CD14-positive monocyte (primary cell): ENCODE data around the gene SMIM28. TPM values are rescaled to one million over a fixed set of nuclear protein-coding genes. Genes with fewer than 3 reads are reported as not detected.

Experiments used
- DNase-seq, 3 donors: peaks; one replicate each; pipeline ENCODE4 v3.0.0-alpha.2; 2011 to 2022
- H2AFZ ChIP-seq: 2 replicates; pipeline ENCODE4 v1.6.0; 2012; ENCODE audit warnings: mild to moderate bottlenecking, low read depth, low read length, inconsistent platforms; ENCODE audit not compliant: insufficient read depth, poor library complexity, severe bottlenecking
- H3K27ac ChIP-seq, 2 donors: 1 replicate in 1 of 2; 2 replicates in 1 of 2; pipeline ENCODE4 v1.5.1; 2012 to 2013; ENCODE audit warnings: low read length in 2 of 2, control low read depth in 1 of 2, inconsistent platforms in 1 of 2, low read depth in 1 of 2, mild to moderate bottlenecking in 1 of 2
- H3K27me3 ChIP-seq, 2 donors: one replicate each; pipeline versions ENCODE4 v1.6.0 to v1.6.1; 2011 to 2013; ENCODE audit warnings: low read length in 2 of 2; ENCODE audit not compliant: control insufficient read depth in 2 of 2, insufficient read depth in 2 of 2
- H3K36me3 ChIP-seq, 2 donors: replicated peaks in 1 of 2; 1 replicate in 1 of 2; 2 replicates in 1 of 2; pipeline versions ENCODE4 v1.5.1 to v1.6.1; 2012 to 2013; ENCODE audit warnings: low read length in 2 of 2, control low read depth in 1 of 2, inconsistent platforms in 1 of 2, mild to moderate bottlenecking in 1 of 2; ENCODE audit not compliant: insufficient read depth in 2 of 2, control insufficient read depth in 1 of 2
- H3K4me1 ChIP-seq, 2 donors: 1 replicate in 1 of 2; 2 replicates in 1 of 2; pipeline versions ENCODE4 v1.5.1 to v1.6.1; 2012 to 2013; ENCODE audit warnings: low read length in 2 of 2, control low read depth in 1 of 2, inconsistent platforms in 1 of 2, mild to moderate bottlenecking in 1 of 2, moderate library complexity in 1 of 2; ENCODE audit not compliant: insufficient read depth in 2 of 2, control insufficient read depth in 1 of 2
- H3K4me2 ChIP-seq: replicated peaks from 2 replicates; pipeline ENCODE3; 2012; ENCODE audit warnings: low read length, moderate library complexity, mild to moderate bottlenecking; ENCODE audit not compliant: poor library complexity, severe bottlenecking; ENCODE audit errors: extremely low read depth
- H3K4me3 ChIP-seq, 3 experiments: fragments of 200-600 bp in 1 of 3; sonication (generic) in 1 of 3; replicated peaks in 1 of 3; 1 replicate in 2 of 3; 2 replicates in 1 of 3; pipeline ENCODE4 v1.5.1; 2011 to 2013; ENCODE audit warnings: low read length in 3 of 3, mild to moderate bottlenecking in 3 of 3, control low read depth in 2 of 3, low read depth in 2 of 3, inconsistent platforms in 1 of 3, moderate library complexity in 1 of 3
- H3K79me2 ChIP-seq: 2 replicates; pipeline ENCODE4 v1.6.0; 2012; ENCODE audit warnings: mild to moderate bottlenecking, control low read depth, inconsistent platforms, low read length, moderate library complexity; ENCODE audit not compliant: insufficient read depth
- H3K9ac ChIP-seq: 2 replicates; pipeline ENCODE4 v1.6.0; 2017; ENCODE audit warnings: low read length, mild to moderate bottlenecking; ENCODE audit not compliant: insufficient read depth, poor library complexity, severe bottlenecking
- H3K9me3 ChIP-seq, 2 donors: replicated peaks in 1 of 2; 1 replicate in 1 of 2; 2 replicates in 1 of 2; pipeline versions ENCODE4 v1.5.1 to v1.6.1; 2012 to 2013; ENCODE audit warnings: low read length in 2 of 2, control low read depth in 1 of 2; ENCODE audit not compliant: control insufficient read depth in 1 of 2, insufficient read depth in 1 of 2
- H4K20me1 ChIP-seq: 2 replicates; pipeline ENCODE4 v1.6.0; 2012; ENCODE audit warnings: mild to moderate bottlenecking, low read length, control low read depth, moderate library complexity; ENCODE audit not compliant: insufficient read depth
- H3K27ac Mint-ChIP-seq, 7 donors: one replicate each; pipeline ENCODE4 v1.8.0; 2020; ENCODE audit warnings: mild to moderate bottlenecking in 7 of 7, mixed read lengths in 7 of 7, moderate library complexity in 6 of 7, inconsistent platforms in 2 of 7
- H3K27me3 Mint-ChIP-seq, 3 donors: one replicate each; pipeline ENCODE4 v1.8.0; 2021 to 2022; ENCODE audit warnings: low read depth in 3 of 3, mild to moderate bottlenecking in 3 of 3, mixed read lengths in 3 of 3, moderate library complexity in 3 of 3, inconsistent platforms in 1 of 3
- H3K36me3 Mint-ChIP-seq, 2 donors: one replicate each; pipeline ENCODE4 v1.8.0; 2020; ENCODE audit warnings: mixed read lengths in 2 of 2, inconsistent platforms in 1 of 2, mild to moderate bottlenecking in 1 of 2
- H3K4me1 Mint-ChIP-seq: one replicate; pipeline ENCODE4 v1.8.0; 2020; ENCODE audit warnings: mild to moderate bottlenecking, mixed read lengths
- H3K4me3 Mint-ChIP-seq, 2 donors: one replicate each; pipeline ENCODE4 v1.8.0; 2020; ENCODE audit warnings: mild to moderate bottlenecking in 2 of 2, mixed read lengths in 2 of 2, moderate library complexity in 1 of 2
- H3K9me3 Mint-ChIP-seq, 7 donors: one replicate each; pipeline ENCODE4 v1.8.0; 2020 to 2022; ENCODE audit warnings: mixed read lengths in 7 of 7, mild to moderate bottlenecking in 6 of 7, moderate library complexity in 6 of 7, inconsistent platforms in 2 of 7
- WGBS: methylation state at CpG from one replicate; pipeline ENCODE4 v1.1.5; 2013; ENCODE audit warnings: missing lambda C conversion rate; ENCODE audit not compliant: insufficient coverage; 5-methylcytosine and 5-hydroxymethylcytosine counted together
- intact Hi-C, 2 donors: fragments of 100-400 bp; cut with micrococcal nuclease; formaldehyde crosslinking; loops; one replicate each; pipeline versions ENCODE4 v1.15.0 to v1.15.1; 2023
- polyA plus RNA-seq, 3 donors: library from polyadenylated mRNA; depleted of rRNA in 1 of 3; unstranded in 2 of 3; stranded (reverse) in 1 of 3; fragments of 300-500 nt in 2 of 3; fragments of >200 nt in 1 of 3; fragmentation: Illumina TruSeq in 2 of 3; gene quantifications; 1 replicate in 2 of 3; 2 replicates in 1 of 3; pipeline ENCODE4 v1.2.3, GENCODE V29; 2012 to 2021
- TF ChIP-seq, protein P1 (sequence below): fragments of 200-600 bp; IDR thresholded peaks from one replicate; pipeline ENCODE4 v1.8.0; 2022; ENCODE audit warnings: antibody characterized with exemption, mild to moderate bottlenecking

The SMIM28 gene
- polyA plus RNA-seq, 3 donors = not detected

DNA sequence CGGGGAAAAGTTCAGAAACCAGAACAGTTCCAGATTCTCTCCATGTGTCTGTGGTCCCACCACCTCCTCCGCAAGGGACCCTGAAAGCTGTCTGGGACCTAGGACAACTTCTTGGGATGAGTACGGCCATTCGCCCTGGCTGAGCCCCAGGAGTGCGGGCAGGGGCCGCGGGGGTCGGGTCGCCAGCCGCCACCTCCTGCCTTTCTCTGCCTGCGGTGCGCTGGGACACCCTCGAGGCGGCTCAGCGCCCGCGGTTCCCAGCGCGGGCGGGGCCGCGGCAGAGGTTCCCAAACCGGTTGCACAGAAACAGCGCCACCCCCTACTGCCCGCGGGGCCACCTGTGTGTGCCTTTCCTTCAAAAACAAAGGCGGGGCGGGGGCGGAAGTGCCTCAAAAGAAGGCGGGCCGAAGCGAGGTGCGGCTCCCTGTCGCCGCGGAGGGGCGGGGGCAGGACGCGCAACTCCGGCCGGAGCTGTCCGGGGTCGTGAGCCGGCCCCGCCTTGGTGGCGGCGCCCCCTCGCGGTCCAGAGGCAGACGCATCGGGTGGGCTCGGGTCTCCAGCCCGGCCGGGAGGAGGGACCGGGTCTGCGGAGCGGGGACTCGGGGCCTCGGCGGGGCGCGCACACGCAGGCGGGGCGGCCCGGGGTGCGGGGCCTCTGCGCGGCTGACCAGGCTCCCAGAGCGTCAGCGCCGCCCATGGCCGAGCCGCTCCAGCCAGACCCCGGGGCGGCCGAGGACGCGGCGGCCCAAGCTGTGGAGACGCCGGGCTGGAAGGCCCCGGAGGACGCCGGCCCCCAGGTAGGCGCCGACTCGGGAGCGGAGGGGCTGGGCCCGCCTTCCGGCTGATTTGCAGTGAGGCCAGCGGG, 26.3 kb downstream of the SMIM28 start, which contains the start of gene HEBP2:
HEBP2 (plus strand) TSS at position 423 of the 865 bp plus-strand sequence; CDS start at position 696, 273 bp downstream.
- H3K9me3 Mint-ChIP-seq = peaks cover 0 to 1% (median 0%) of the 10 kb centered on the region in 7 donors
- H3K36me3 Mint-ChIP-seq = peaks cover 29 to 35% of the 10 kb centered on the region in 2 donors
- peaks cover 42% of the 10 kb centered on the region for H3K4me1 Mint-ChIP-seq
- peaks cover 54% of the 10 kb centered on the region for H3K79me2 ChIP-seq
- peaks cover 22 to 53% of the 10 kb centered on the region in 2 donors for H3K4me1 ChIP-seq
- H3K9ac ChIP-seq = peak within 1 kb of the TSS; percentile 83
- peaks cover 22 to 33% of the 10 kb centered on the region in 2 donors for H3K36me3 ChIP-seq
- intact Hi-C loops = loop anchor here in 1 of 2 donors (10.0 kb wide), 1 partner anchor 371 kb away; the partner anchor contains the start of gene CCDC28A
- peak within 1 kb of the TSS; percentile 91 to 94 for H3K4me3 Mint-ChIP-seq
- H3K9me3 ChIP-seq = no peaks in the 10 kb centered on the region
- peak within 1 kb of the TSS; percentile 76 to 92 for H3K27ac ChIP-seq
- DNase-seq = peak; percentile 69 to 73 (median 73)
- no peaks in the 10 kb centered on the region for H3K27me3 ChIP-seq
- H3K4me2 ChIP-seq = peak within 1 kb of the TSS; percentile 99
- H3K27ac Mint-ChIP-seq = peak within 1 kb of the TSS; percentile 83 to 94 (median 92)
- under 1% methylated on average over 82 of the region's 92 CpGs for WGBS
- peaks cover 4% of the 10 kb centered on the region for H4K20me1 ChIP-seq
- TF ChIP-seq, protein P1, sequence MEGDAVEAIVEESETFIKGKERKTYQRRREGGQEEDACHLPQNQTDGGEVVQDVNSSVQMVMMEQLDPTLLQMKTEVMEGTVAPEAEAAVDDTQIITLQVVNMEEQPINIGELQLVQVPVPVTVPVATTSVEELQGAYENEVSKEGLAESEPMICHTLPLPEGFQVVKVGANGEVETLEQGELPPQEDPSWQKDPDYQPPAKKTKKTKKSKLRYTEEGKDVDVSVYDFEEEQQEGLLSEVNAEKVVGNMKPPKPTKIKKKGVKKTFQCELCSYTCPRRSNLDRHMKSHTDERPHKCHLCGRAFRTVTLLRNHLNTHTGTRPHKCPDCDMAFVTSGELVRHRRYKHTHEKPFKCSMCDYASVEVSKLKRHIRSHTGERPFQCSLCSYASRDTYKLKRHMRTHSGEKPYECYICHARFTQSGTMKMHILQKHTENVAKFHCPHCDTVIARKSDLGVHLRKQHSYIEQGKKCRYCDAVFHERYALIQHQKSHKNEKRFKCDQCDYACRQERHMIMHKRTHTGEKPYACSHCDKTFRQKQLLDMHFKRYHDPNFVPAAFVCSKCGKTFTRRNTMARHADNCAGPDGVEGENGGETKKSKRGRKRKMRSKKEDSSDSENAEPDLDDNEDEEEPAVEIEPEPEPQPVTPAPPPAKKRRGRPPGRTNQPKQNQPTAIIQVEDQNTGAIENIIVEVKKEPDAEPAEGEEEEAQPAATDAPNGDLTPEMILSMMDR = peak; percentile 45
- peaks cover 0 to 2% (median 0%) of the 10 kb centered on the region in 3 donors for H3K27me3 Mint-ChIP-seq
- peak within 1 kb of the TSS; percentile 90 for H2AFZ ChIP-seq
- peak within 1 kb of the TSS; percentile 50 to 95 (median 87) for H3K4me3 ChIP-seq

DNA sequence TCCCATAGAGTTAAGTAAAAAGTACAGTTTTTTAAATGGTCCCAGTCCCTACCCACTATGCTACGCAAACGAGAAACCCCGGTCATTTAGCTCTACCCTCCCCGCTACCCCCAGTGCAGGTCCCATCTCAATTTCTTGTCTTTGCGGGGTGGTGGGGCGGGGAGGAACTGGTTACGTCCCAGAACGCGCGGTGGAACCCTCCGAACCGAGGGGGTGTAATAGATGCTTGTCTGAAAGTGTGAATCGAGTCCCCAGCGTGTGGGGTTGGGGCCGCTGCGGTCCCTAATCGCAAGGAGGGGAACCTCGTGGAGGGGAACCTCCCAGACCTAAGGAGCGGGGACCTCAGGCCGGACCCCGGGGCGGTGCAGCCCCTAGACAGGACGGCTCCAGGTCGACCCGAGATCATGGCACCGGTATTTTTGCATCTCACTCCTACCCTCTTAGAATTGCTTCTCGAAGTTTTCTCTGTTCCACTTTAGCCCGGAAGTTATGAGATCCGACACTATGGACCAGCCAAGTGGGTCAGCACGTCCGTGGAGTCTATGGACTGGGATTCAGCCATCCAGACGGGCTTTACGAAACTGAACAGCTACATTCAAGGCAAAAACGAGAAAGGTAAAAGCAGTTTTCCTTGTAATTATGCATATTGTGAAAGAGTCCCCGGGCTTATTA, 27.1 kb downstream of the SMIM28 start:
- no peaks in the 10 kb centered on the region for H3K9me3 ChIP-seq
- TF ChIP-seq, protein P1 = no peak
- H3K4me1 ChIP-seq = peaks cover 30 to 61% of the 10 kb centered on the region in 2 donors
- peaks cover 49% of the 10 kb centered on the region for H3K4me1 Mint-ChIP-seq
- H3K9ac ChIP-seq = peak overlapping the region; percentile 83
- peaks cover 58% of the 10 kb centered on the region for H3K79me2 ChIP-seq
- H3K4me3 Mint-ChIP-seq = peak overlapping the region; percentile 91 to 94
- H3K4me3 ChIP-seq = peak overlapping the region; percentile 50 to 95 (median 87)
- 1% methylated on average over 27 of the region's 35 CpGs for WGBS
- intact Hi-C loops = loop anchor here in 1 of 2 donors (10.0 kb wide), 1 partner anchor 370 kb away; the partner anchor contains the start of gene CCDC28A
- H2AFZ ChIP-seq = peak overlapping the region; percentile 90
- H3K27ac ChIP-seq = peak overlapping the region; percentile 76 to 92
- peaks cover 0 to 1% (median 0%) of the 10 kb centered on the region in 7 donors for H3K9me3 Mint-ChIP-seq
- H3K36me3 Mint-ChIP-seq = peaks cover 37 to 43% of the 10 kb centered on the region in 2 donors
- peaks cover 4% of the 10 kb centered on the region for H4K20me1 ChIP-seq
- peak overlapping the region; percentile 99 for H3K4me2 ChIP-seq
- DNase-seq = peak; percentile 7 to 31 (median 24)
- H3K27me3 Mint-ChIP-seq = peaks cover 0 to 2% (median 0%) of the 10 kb centered on the region in 3 donors
- H3K27ac Mint-ChIP-seq = peak overlapping the region; percentile 83 to 94 (median 92)
- H3K36me3 ChIP-seq = peaks cover 25 to 40% of the 10 kb centered on the region in 2 donors
- no peaks in the 10 kb centered on the region for H3K27me3 ChIP-seq
